IPS-20b (cell line): ENCODE results near the gene CACNA1D.

ENCODE experiments used
- H3K27ac ChIP-seq: one replicate; pipeline ENCODE4 v1.5.1; 2013; ENCODE audit warnings: low read length
- H3K27me3 ChIP-seq: 2 replicates; pipeline ENCODE4 v1.6.1; 2013; ENCODE audit warnings: mild to moderate bottlenecking, low read length, inconsistent platforms; ENCODE audit not compliant: insufficient read depth
- H3K36me3 ChIP-seq: 2 replicates; pipeline ENCODE4 v1.6.1; 2013; ENCODE audit warnings: low read depth, mild to moderate bottlenecking, inconsistent platforms, low read length, moderate library complexity; ENCODE audit not compliant: insufficient read depth
- H3K4me1 ChIP-seq: 2 replicates; pipeline ENCODE4 v1.6.1; 2013; ENCODE audit warnings: mild to moderate bottlenecking, control low read depth, inconsistent platforms, low read length, moderate library complexity; ENCODE audit not compliant: insufficient read depth
- H3K4me3 ChIP-seq: 2 replicates; pipeline ENCODE4 v1.5.1; 2013; ENCODE audit warnings: mild to moderate bottlenecking, low read length, inconsistent platforms
- H3K9ac ChIP-seq: 2 replicates; pipeline ENCODE4 v1.6.1; 2013; ENCODE audit warnings: low read depth, mild to moderate bottlenecking, inconsistent platforms, low read length, moderate library complexity
- H3K9me3 ChIP-seq: 2 replicates; pipeline ENCODE4 v1.6.1; 2013; ENCODE audit warnings: mild to moderate bottlenecking, low read depth, low read length, inconsistent platforms; ENCODE audit not compliant: insufficient read depth

The CACNA1D gene

GRCh38 chr3:53709860-53710674 lies 215.7 kb downstream of the CACNA1D start:
- H3K4me1 ChIP-seq = peaks cover 6% of the 10 kb centered on the region; the same call in 1 of the 2 replicates
- no peak overlapping the region for H3K9ac ChIP-seq
- H3K27me3 ChIP-seq = no peaks in the 10 kb centered on the region
- H3K4me3 ChIP-seq = no peak overlapping the region
- H3K36me3 ChIP-seq = no peaks in the 10 kb centered on the region
- no peak overlapping the region for H3K27ac ChIP-seq
- H3K9me3 ChIP-seq = no peaks in the 10 kb centered on the region

- H3K27ac ChIP-seq = no peak overlapping the region
- H3K27me3 ChIP-seq = no peaks in the 10 kb centered on the region
- H3K9me3 ChIP-seq = no peaks in the 10 kb centered on the region
- no peaks in the 10 kb centered on the region for H3K36me3 ChIP-seq
- H3K9ac ChIP-seq = no peak overlapping the region
- H3K4me3 ChIP-seq = no peak overlapping the region
- peaks cover 6% of the 10 kb centered on the region; the same call in 1 of the 2 replicates for H3K4me1 ChIP-seq
Observed at GRCh38 chr3:53711387-53711786, 217.0 kb downstream of the CACNA1D start.

- Histone ChIP-seq H3K27me3 (no peaks in the 10 kb centered on the region), H3K4me1 (peaks cover 6% of the 10 kb centered on the region; the same call in 1 of the 2 replicates), H3K9me3 (no peaks in the 10 kb centered on the region), H3K27ac (no peak overlapping the region), H3K9ac (no peak overlapping the region), H3K36me3 (no peaks in the 10 kb centered on the region), H3K4me3 (no peak overlapping the region)
Observed at GRCh38 chr3:53712817-53713388, 218.5 kb downstream of the CACNA1D start.

- Histone ChIP-seq H3K9ac (no peak overlapping the region), H3K9me3 (no peaks in the 10 kb centered on the region), H3K27ac (no peak overlapping the region), H3K27me3 (no peaks in the 10 kb centered on the region), H3K4me3 (no peak overlapping the region), H3K4me1 (peaks cover 6% of the 10 kb centered on the region; the same call in 1 of the 2 replicates), H3K36me3 (no peaks in the 10 kb centered on the region)
Observed at GRCh38 chr3:53713626-53714025, 219.2 kb downstream of the CACNA1D start.

GRCh38 chr3:53715815-53716483 lies 221.5 kb downstream of the CACNA1D start:
- no peaks in the 10 kb centered on the region for H3K36me3 ChIP-seq
- H3K27me3 ChIP-seq = no peaks in the 10 kb centered on the region
- no peak overlapping the region for H3K27ac ChIP-seq
- H3K4me3 ChIP-seq = no peak overlapping the region
- H3K9ac ChIP-seq = no peak overlapping the region
- no peaks in the 10 kb centered on the region for H3K9me3 ChIP-seq
- H3K4me1 ChIP-seq = no peaks in the 10 kb centered on the region

GRCh38 chr3:53716998-53717397 lies 222.6 kb downstream of the CACNA1D start:
- H3K36me3 ChIP-seq = no peaks in the 10 kb centered on the region
- H3K4me3 ChIP-seq = no peak overlapping the region
- H3K27me3 ChIP-seq = no peaks in the 10 kb centered on the region
- H3K9ac ChIP-seq = no peak overlapping the region
- H3K9me3 ChIP-seq = no peaks in the 10 kb centered on the region
- H3K4me1 ChIP-seq = no peaks in the 10 kb centered on the region
- H3K27ac ChIP-seq = no peak overlapping the region

- Histone ChIP-seq H3K4me3 (no peak overlapping the region), H3K4me1 (no peaks in the 10 kb centered on the region), H3K9me3 (no peaks in the 10 kb centered on the region), H3K9ac (no peak overlapping the region), H3K27me3 (no peaks in the 10 kb centered on the region), H3K36me3 (no peaks in the 10 kb centered on the region), H3K27ac (no peak overlapping the region)
Observed at GRCh38 chr3:53718462-53718861, 224.1 kb downstream of the CACNA1D start.

- Histone ChIP-seq H3K27me3 (no peaks in the 10 kb centered on the region), H3K4me1 (no peaks in the 10 kb centered on the region), H3K27ac (no peak overlapping the region), H3K9ac (no peak overlapping the region), H3K9me3 (no peaks in the 10 kb centered on the region), H3K4me3 (no peak overlapping the region), H3K36me3 (no peaks in the 10 kb centered on the region)
Observed at GRCh38 chr3:53719796-53720195, 225.4 kb downstream of the CACNA1D start.

- no peak overlapping the region for H3K9ac ChIP-seq
- no peaks in the 10 kb centered on the region for H3K4me1 ChIP-seq
- H3K27ac ChIP-seq = no peak overlapping the region
- no peaks in the 10 kb centered on the region for H3K9me3 ChIP-seq
- no peaks in the 10 kb centered on the region for H3K36me3 ChIP-seq
- no peak overlapping the region for H3K4me3 ChIP-seq
- H3K27me3 ChIP-seq = no peaks in the 10 kb centered on the region
Observed at GRCh38 chr3:53721187-53722119, 227.0 kb downstream of the CACNA1D start.

GRCh38 chr3:53724566-53724965 lies 230.2 kb downstream of the CACNA1D start:
- H3K27ac ChIP-seq = no peak overlapping the region
- H3K27me3 ChIP-seq = no peaks in the 10 kb centered on the region
- no peak overlapping the region for H3K9ac ChIP-seq
- no peaks in the 10 kb centered on the region for H3K36me3 ChIP-seq
- no peaks in the 10 kb centered on the region for H3K4me1 ChIP-seq
- H3K9me3 ChIP-seq = no peaks in the 10 kb centered on the region
- no peak overlapping the region for H3K4me3 ChIP-seq

- H3K4me1 ChIP-seq = no peaks in the 10 kb centered on the region
- H3K9me3 ChIP-seq = no peaks in the 10 kb centered on the region
- no peak overlapping the region for H3K4me3 ChIP-seq
- no peaks in the 10 kb centered on the region for H3K27me3 ChIP-seq
- no peaks in the 10 kb centered on the region for H3K36me3 ChIP-seq
- no peak overlapping the region for H3K27ac ChIP-seq
- H3K9ac ChIP-seq = no peak overlapping the region
Observed at GRCh38 chr3:53725387-53725995, 231.1 kb downstream of the CACNA1D start.
